RWPE2 (cell line): ENCODE measurements around the gene SELPLG.

Experiments used
- ATAC-seq: fragments of 200-7000 bp; cut with Tn5 transposase; 3 replicates; pipeline ENCODE4 v1.9.1; 2021; ENCODE audit warnings: low read depth
- DNase-seq: peaks from one replicate; pipeline ENCODE4 v3.0.0-alpha.2; 2020; ENCODE audit warnings: low spot score
- H3K27ac ChIP-seq: fragments of 450-650 bp; 2 replicates; pipeline ENCODE4 v1.5.1; 2017; ENCODE audit warnings: mild to moderate bottlenecking; ENCODE audit not compliant: poor library complexity, severe bottlenecking
- H3K27me3 ChIP-seq: fragments of 250-450 bp; sonication (Bioruptor Pico); 2 replicates; pipeline ENCODE4 v1.5.1; 2021; ENCODE audit warnings: mild to moderate bottlenecking, moderate library complexity; ENCODE audit not compliant: insufficient read depth, poor library complexity, severe bottlenecking
- H3K36me3 ChIP-seq: fragments of 250-450 bp; sonication (Bioruptor Pico); 2 replicates; pipeline ENCODE4 v1.5.1; 2020; ENCODE audit warnings: low read depth, mild to moderate bottlenecking, moderate library complexity
- H3K4me1 ChIP-seq: fragments of 250-450 bp; sonication (Bioruptor Pico); 2 replicates; pipeline ENCODE4 v1.5.1; 2021; ENCODE audit warnings: mild to moderate bottlenecking, moderate library complexity; ENCODE audit not compliant: insufficient read depth, poor library complexity, severe bottlenecking
- H3K4me3 ChIP-seq: fragments of 250-450 bp; sonication (Bioruptor Pico); 2 replicates; pipeline ENCODE4 v1.5.1; 2021; ENCODE audit warnings: mild to moderate bottlenecking, moderate library complexity; ENCODE audit not compliant: severe bottlenecking
- H3K9me3 ChIP-seq: fragments of 250-450 bp; sonication (Bioruptor Pico); 2 replicates; pipeline ENCODE4 v1.5.1; 2021; ENCODE audit warnings: mild to moderate bottlenecking, moderate library complexity; ENCODE audit not compliant: severe bottlenecking
- TF ChIP-seq, protein P1 (sequence below): fragments of 450-650 bp; IDR thresholded peaks from one replicate; pipeline ENCODE4 v1.5.1; 2017; ENCODE audit warnings: mild to moderate bottlenecking, moderate library complexity; ENCODE audit not compliant: poor library complexity, severe bottlenecking

Gene SELPLG

GRCh38 chr12:108622921-108623514 lies 10.7 kb downstream of the SELPLG start:
- Histone ChIP-seq H3K4me3 (no peak overlapping the region), H3K9me3 (no peaks in the 10 kb centered on the region), H3K27me3 (no peaks in the 10 kb centered on the region), H3K4me1 (peaks cover under 1% of the 10 kb centered on the region), H3K27ac (no peak overlapping the region), H3K36me3 (no peaks in the 10 kb centered on the region)
- no peak for DNase-seq
- ATAC-seq, result no peak
- TF ChIP-seq, protein P1, sequence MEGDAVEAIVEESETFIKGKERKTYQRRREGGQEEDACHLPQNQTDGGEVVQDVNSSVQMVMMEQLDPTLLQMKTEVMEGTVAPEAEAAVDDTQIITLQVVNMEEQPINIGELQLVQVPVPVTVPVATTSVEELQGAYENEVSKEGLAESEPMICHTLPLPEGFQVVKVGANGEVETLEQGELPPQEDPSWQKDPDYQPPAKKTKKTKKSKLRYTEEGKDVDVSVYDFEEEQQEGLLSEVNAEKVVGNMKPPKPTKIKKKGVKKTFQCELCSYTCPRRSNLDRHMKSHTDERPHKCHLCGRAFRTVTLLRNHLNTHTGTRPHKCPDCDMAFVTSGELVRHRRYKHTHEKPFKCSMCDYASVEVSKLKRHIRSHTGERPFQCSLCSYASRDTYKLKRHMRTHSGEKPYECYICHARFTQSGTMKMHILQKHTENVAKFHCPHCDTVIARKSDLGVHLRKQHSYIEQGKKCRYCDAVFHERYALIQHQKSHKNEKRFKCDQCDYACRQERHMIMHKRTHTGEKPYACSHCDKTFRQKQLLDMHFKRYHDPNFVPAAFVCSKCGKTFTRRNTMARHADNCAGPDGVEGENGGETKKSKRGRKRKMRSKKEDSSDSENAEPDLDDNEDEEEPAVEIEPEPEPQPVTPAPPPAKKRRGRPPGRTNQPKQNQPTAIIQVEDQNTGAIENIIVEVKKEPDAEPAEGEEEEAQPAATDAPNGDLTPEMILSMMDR, result no peak

DNA sequence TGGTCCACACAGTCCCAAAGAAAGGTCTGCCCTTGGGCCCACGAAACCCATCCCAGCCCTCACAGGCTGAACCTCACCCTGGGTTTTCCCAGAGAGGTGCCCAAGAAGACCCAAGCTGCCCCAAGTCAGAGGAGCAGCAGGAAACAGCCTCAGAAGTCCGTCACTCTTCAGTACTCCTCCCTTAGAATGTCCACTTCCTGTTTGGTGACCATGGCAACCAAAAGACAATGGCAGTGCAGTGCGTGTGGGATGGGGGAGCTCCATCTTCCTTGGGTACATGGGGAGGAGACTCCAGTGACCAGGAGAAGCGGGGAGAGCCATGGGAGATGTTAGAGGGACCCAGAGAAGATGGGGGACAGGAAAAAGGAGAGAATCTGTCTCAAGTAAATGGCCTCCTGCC lies 11.3 kb downstream of the SELPLG start:
- H3K27ac ChIP-seq, result no peak overlapping the region
- no peaks in the 10 kb centered on the region for H3K4me1 ChIP-seq
- TF ChIP-seq, protein P1, result no peak
- H3K4me3 ChIP-seq, result no peak overlapping the region
- no peak for DNase-seq
- H3K27me3 ChIP-seq, result no peaks in the 10 kb centered on the region
- ATAC-seq, result no peak
- H3K36me3 ChIP-seq, result no peaks in the 10 kb centered on the region
- H3K9me3 ChIP-seq, result no peaks in the 10 kb centered on the region

GRCh38 chr12:108621161-108621560 lies 12.5 kb downstream of the SELPLG start:
- ATAC-seq, result no peak

GRCh38 chr12:108620236-108620879 lies 13.3 kb downstream of the SELPLG start:
- ATAC-seq (no peak), DNase-seq (no peak)
- no peaks in the 10 kb centered on the region for H3K36me3 ChIP-seq
- no peak overlapping the region for H3K4me3 ChIP-seq
- no peaks in the 10 kb centered on the region for H3K4me1 ChIP-seq
- H3K27me3 ChIP-seq, result no peaks in the 10 kb centered on the region
- no peak overlapping the region for H3K27ac ChIP-seq
- TF ChIP-seq, protein P1, result no peak
- no peaks in the 10 kb centered on the region for H3K9me3 ChIP-seq

More at GRCh38 chr12:108621161-108621560, 12.5 kb downstream of the SELPLG start:
- TF ChIP-seq, protein P1, result no peak
- no peaks in the 10 kb centered on the region for H3K4me1 ChIP-seq
- no peak overlapping the region for H3K27ac ChIP-seq
- H3K4me3 ChIP-seq, result no peak overlapping the region
- H3K36me3 ChIP-seq, result no peaks in the 10 kb centered on the region
- no peak for DNase-seq
- no peaks in the 10 kb centered on the region for H3K9me3 ChIP-seq
- no peaks in the 10 kb centered on the region for H3K27me3 ChIP-seq
